Nephron (organoid): ENCODE data around the gene ATP9A.

ENCODE experiments used
- H3K27ac Mint-ChIP-seq, 3 experiments: 2 replicates each; pipeline ENCODE4 v1.8.0; 2020; ENCODE audit warnings: mixed read lengths in 3 of 3, mild to moderate bottlenecking in 2 of 3, moderate library complexity in 1 of 3
- H3K27me3 Mint-ChIP-seq: 2 replicates; pipeline ENCODE4 v1.8.0; 2021; ENCODE audit warnings: low read depth, mild to moderate bottlenecking, moderate library complexity, mixed read lengths
- H3K36me3 Mint-ChIP-seq: 2 replicates; pipeline ENCODE4 v1.8.0; 2020; ENCODE audit warnings: low read depth, mixed read lengths
- H3K4me1 Mint-ChIP-seq: 2 replicates; pipeline ENCODE4 v1.8.0; 2020; ENCODE audit warnings: mixed read lengths
- H3K4me3 Mint-ChIP-seq, 3 experiments: 2 replicates each; pipeline ENCODE4 v1.8.0; 2020; ENCODE audit warnings: mild to moderate bottlenecking in 3 of 3, mixed read lengths in 3 of 3, moderate library complexity in 2 of 3
- H3K9me3 Mint-ChIP-seq: 2 replicates; pipeline ENCODE4 v1.8.0; 2020; ENCODE audit warnings: mixed read lengths
- TF ChIP-seq, protein P1 (sequence below), 3 experiments: fragments of 200-600 bp; sonication (generic); IDR thresholded peaks; one replicate each; pipeline ENCODE4 v1.5.0; 2021; ENCODE audit warnings: antibody characterized with exemption in 3 of 3; ENCODE audit not compliant: unreplicated experiment in 3 of 3

The ATP9A gene

DNA sequence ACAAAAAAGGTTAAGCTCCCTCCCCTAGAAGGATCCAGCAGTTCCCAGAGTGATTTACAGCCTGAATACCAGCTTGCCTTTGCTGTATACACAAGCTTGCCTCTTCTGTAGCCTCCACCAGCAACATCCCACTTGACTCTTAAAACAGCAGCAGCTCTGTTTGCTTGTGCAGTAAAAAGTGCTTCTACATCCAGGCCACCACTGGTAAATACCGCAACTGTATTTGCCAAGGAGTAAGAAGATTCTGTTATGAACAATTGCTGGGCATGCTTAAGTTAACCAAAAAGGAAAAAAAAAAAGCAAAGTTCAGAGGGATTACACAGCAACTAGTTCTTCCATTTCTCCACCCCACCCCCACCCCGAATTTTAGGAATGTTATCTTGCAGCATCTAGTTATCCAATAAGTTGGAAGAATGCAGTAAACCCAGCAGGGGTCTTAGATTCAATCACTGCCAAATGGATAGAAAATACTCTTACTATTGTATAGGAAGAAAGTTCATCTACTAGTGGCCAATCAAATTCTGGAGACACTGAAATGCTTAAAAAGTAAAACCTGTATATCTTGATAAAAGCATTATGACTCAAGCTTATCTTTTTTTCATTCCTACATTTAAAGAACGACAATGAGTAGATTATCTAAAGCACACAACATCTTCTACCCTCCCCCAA, 29.3 kb upstream of the ATP9A start:
- Mint-ChIP-seq H3K27me3 (peaks cover 53% of the 10 kb centered on the region), H3K27ac (peak overlapping the region; percentile 4 to 86 (median 66)), H3K36me3 (no peaks in the 10 kb centered on the region), H3K9me3 (no peaks in the 10 kb centered on the region), H3K4me1 (peaks cover 45% of the 10 kb centered on the region), H3K4me3 (peak overlapping the region; percentile 48 to 69 (median 63))
- TF ChIP-seq, protein P1, sequence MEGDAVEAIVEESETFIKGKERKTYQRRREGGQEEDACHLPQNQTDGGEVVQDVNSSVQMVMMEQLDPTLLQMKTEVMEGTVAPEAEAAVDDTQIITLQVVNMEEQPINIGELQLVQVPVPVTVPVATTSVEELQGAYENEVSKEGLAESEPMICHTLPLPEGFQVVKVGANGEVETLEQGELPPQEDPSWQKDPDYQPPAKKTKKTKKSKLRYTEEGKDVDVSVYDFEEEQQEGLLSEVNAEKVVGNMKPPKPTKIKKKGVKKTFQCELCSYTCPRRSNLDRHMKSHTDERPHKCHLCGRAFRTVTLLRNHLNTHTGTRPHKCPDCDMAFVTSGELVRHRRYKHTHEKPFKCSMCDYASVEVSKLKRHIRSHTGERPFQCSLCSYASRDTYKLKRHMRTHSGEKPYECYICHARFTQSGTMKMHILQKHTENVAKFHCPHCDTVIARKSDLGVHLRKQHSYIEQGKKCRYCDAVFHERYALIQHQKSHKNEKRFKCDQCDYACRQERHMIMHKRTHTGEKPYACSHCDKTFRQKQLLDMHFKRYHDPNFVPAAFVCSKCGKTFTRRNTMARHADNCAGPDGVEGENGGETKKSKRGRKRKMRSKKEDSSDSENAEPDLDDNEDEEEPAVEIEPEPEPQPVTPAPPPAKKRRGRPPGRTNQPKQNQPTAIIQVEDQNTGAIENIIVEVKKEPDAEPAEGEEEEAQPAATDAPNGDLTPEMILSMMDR (IDR thresholded peaks at IDR 0.05; ENCODE audit: unreplicated experiment in 3 of 3), result no peak

DNA sequence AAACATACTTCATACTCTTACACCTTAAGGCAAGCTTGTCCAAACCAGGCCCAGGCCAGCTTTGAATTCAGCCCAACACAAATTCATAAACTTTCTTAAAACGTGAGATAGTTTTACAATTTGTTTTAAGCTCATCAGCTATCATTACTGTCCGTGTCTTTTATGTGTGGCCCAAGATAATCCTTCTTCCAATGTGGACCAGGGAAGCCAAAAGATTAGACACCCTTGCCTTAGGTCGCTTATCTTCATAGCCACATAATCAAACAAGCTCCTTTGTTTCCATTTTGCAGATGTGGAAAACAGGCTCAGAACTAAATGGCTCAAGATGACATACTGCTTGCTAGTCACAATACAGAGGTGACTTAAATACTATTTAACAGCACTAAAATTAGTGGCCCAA, 28.1 kb upstream of the ATP9A start:
- Mint-ChIP-seq H3K36me3 (no peaks in the 10 kb centered on the region), H3K27ac (peak overlapping the region in 1 of 3 experiments; percentile 47), H3K27me3 (peaks cover 44% of the 10 kb centered on the region), H3K4me3 (no peak overlapping the region), H3K4me1 (peaks cover 45% of the 10 kb centered on the region), H3K9me3 (no peaks in the 10 kb centered on the region)
- TF ChIP-seq, protein P1 (IDR thresholded peaks at IDR 0.05; ENCODE audit: unreplicated experiment in 3 of 3), result no peak

DNA sequence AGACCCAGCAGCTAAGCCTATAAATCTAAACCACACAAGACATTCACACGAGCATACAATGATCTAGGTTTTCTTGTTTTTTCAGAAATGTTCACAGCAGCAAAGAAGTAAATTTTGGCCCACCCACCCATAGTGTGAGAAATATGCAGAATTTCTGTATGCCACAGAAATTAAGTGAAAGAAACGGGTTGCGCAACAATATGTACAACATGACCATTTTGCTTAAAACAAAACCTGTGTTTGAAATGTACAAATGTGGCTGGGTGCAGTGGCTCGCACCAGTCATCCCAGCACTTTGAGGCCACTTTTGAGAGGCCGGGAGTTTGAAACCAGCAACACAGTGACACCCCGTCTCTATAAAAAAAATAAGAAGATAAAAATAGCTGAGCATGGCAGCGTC, 24.8 kb upstream of the ATP9A start:
- H3K27ac Mint-ChIP-seq, result no peak overlapping the region
- no peaks in the 10 kb centered on the region for H3K9me3 Mint-ChIP-seq
- TF ChIP-seq, protein P1 (IDR thresholded peaks at IDR 0.05; ENCODE audit: unreplicated experiment in 3 of 3), result no peak
- peaks cover 19% of the 10 kb centered on the region for H3K4me1 Mint-ChIP-seq
- peaks cover 26% of the 10 kb centered on the region for H3K36me3 Mint-ChIP-seq
- peaks cover 10% of the 10 kb centered on the region for H3K27me3 Mint-ChIP-seq
- H3K4me3 Mint-ChIP-seq, result no peak overlapping the region

DNA sequence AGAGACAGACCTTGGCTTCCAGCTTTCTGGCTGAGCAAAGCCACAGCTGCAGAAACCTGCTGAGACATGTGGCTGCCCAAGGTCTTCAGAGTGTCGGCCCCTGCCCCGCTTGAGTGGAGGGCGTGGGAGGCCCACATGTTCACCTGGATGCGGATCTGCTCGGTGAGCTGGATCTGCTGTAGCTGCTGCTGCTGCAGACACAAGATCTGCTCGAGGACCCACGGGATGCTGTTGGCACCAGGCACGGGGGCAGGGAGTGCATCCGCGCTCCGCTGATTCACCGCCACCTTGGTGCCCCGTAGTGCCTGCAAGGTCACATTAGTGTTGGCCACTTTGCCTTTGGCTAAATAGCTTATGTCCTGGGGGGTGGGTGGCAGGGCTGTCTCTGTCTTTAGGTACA, 23.4 kb upstream of the ATP9A start:
- Mint-ChIP-seq H3K4me1 (peaks cover 10% of the 10 kb centered on the region), H3K27ac (no peak overlapping the region), H3K27me3 (peaks cover 4% of the 10 kb centered on the region), H3K4me3 (no peak overlapping the region), H3K36me3 (peaks cover 31% of the 10 kb centered on the region), H3K9me3 (no peaks in the 10 kb centered on the region)
- TF ChIP-seq, protein P1 (IDR thresholded peaks at IDR 0.05; ENCODE audit: unreplicated experiment in 3 of 3), result no peak

DNA sequence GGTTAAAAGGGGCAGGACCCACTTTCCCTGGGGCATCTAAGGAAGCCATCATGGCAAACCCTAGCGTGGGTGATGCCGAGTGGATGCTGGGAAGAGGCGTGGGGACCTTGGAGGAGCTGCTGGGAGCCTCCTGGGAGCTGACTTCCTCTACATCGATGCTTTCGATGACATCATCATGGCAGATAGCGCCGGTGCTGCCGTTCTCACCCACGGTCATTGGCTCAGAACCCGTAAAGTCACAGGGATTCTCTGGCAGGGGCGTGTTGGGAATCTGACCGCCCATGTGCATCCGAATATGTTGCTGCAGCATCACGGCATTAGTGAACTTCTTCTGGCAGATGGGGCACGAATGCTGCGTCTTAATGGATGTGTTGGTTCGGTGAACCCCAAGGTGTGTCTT, 22.1 kb upstream of the ATP9A start:
- H3K4me1 Mint-ChIP-seq, result peaks cover 6% of the 10 kb centered on the region
- peaks cover 4% of the 10 kb centered on the region for H3K27me3 Mint-ChIP-seq
- no peak overlapping the region for H3K4me3 Mint-ChIP-seq
- H3K27ac Mint-ChIP-seq, result no peak overlapping the region
- peaks cover 35% of the 10 kb centered on the region for H3K36me3 Mint-ChIP-seq
- no peaks in the 10 kb centered on the region for H3K9me3 Mint-ChIP-seq
- TF ChIP-seq, protein P1 (IDR thresholded peaks at IDR 0.05; ENCODE audit: unreplicated experiment in 3 of 3), result no peak

DNA sequence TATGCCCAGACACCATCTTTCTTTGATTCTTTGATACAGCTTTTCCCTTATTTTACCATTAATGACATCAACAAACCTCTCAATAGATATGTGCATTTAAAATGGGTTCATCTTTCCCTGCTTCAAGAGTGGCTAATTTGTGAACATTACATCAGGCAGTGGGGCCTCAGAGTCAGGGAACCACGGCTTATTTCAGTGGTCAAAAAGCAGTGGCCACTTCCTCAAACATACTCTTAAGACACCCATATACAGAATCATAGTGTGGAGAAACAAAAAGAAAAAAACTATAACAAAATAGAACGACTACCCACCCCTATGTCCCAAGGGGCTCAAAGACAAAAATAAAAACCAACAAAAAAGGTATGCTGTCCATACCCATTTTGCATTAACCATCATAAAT, 21.2 kb upstream of the ATP9A start:
- no peaks in the 10 kb centered on the region for H3K9me3 Mint-ChIP-seq
- peaks cover 6% of the 10 kb centered on the region for H3K4me1 Mint-ChIP-seq
- H3K27ac Mint-ChIP-seq, result no peak overlapping the region
- H3K4me3 Mint-ChIP-seq, result no peak overlapping the region
- TF ChIP-seq, protein P1 (IDR thresholded peaks at IDR 0.05; ENCODE audit: unreplicated experiment in 3 of 3), result no peak
- peaks cover 40% of the 10 kb centered on the region for H3K36me3 Mint-ChIP-seq
- peaks cover 4% of the 10 kb centered on the region for H3K27me3 Mint-ChIP-seq
